K562 (cell line): Measurements from ENCODE around the gene AMER3. TPM values are rescaled to one million over a fixed set of nuclear protein-coding genes. Genes with fewer than 3 reads are reported as not detected.

ENCODE experiments used
- ATAC-seq: fragments of 200-7000 bp; cut with Tn5 transposase; 3 replicates; pipeline ENCODE4 v1.9.1; 2020; ENCODE audit warnings: moderate library complexity
- BruUV-seq: library from RNA; stranded (reverse); fragments of 400-500 nt; replicated peaks from 2 replicates; lab custom pipeline; 2021; lab: Mats Ljungman, UMichigan
- CTCF ChIA-PET: fragments of 300-600 bp; formaldehyde crosslinking; extraction: SDS; loops from one replicate; lab custom pipeline; 2021; ENCODE audit warnings: low intra/inter-chr PET ratio; lab: Yijun Ruan, JAX
- POLR2A ChIA-PET: fragments of 300-600, 350-650 bp; sonication (Branson Sonifier 250); formaldehyde crosslinking; extraction: SDS; loops from one replicate; lab custom pipeline; 2021; ENCODE audit warnings: antibody characterized with exemption, inconsistent platforms; lab: Yijun Ruan, JAX
- DNase-seq, 4 experiments: peaks; one replicate each; pipeline versions ENCODE4 v3.0.0 to v3.0.0-alpha.2; 2011 to 2018; ENCODE audit warnings: low spot score in 3 of 4, mixed read lengths in 3 of 4; ENCODE audit errors: extremely low read depth in 1 of 4
- FAIRE-seq: peaks from 2 replicates; lab custom pipeline; 2011; peaks lifted over from hg19 to GRCh38; lab: Jason Lieb, UNC
- H2AFZ ChIP-seq: 2 replicates; pipeline ENCODE4 v1.6.0; 2011; ENCODE audit warnings: low read depth, low read length, control low read depth, inconsistent platforms
- H3K27ac ChIP-seq: fragments of 200-600 bp; 3 replicates; pipeline ENCODE4 v1.8.0; 2011; ENCODE audit warnings: low read depth, mild to moderate bottlenecking, control low read depth, inconsistent platforms, low read length, moderate library complexity, mixed read lengths; ENCODE audit errors: extremely low read depth
- H3K27me3 ChIP-seq, 2 experiments: fragments of 300-600 bp in 1 of 2; 2 replicates in 1 of 2; 3 replicates in 1 of 2; pipeline versions ENCODE4 v1.6.0 to v1.8.0; 2011; ENCODE audit warnings: inconsistent platforms in 2 of 2, low read length in 2 of 2, mild to moderate bottlenecking in 1 of 2, mixed read lengths in 1 of 2, moderate library complexity in 1 of 2; ENCODE audit not compliant: control insufficient read depth in 2 of 2, insufficient read depth in 2 of 2
- H3K36me3 ChIP-seq: fragments of 300-600 bp; 3 replicates; pipeline ENCODE4 v1.8.0; 2011; ENCODE audit warnings: mild to moderate bottlenecking, low read length, inconsistent platforms; ENCODE audit not compliant: control insufficient read depth, insufficient read depth
- H3K4me1 ChIP-seq, 2 experiments: fragments of 200-600 bp in 1 of 2; replicated peaks in 1 of 2; 2 replicates in 1 of 2; 3 replicates in 1 of 2; pipeline versions ENCODE4 v1.5.1 to v1.8.0; 2011; ENCODE audit warnings: inconsistent platforms in 2 of 2, low read length in 2 of 2, mild to moderate bottlenecking in 1 of 2, mixed read lengths in 1 of 2, moderate library complexity in 1 of 2; ENCODE audit not compliant: control insufficient read depth in 2 of 2, insufficient read depth in 2 of 2
- H3K4me2 ChIP-seq: 2 replicates; pipeline ENCODE4 v1.6.1; 2011; ENCODE audit warnings: low read length, control low read depth, inconsistent platforms, mixed read lengths; ENCODE audit not compliant: insufficient read depth
- H3K4me3 ChIP-seq: fragments of 200-600 bp; sonication (generic), shearing (Covaris generic); 2 replicates; pipeline ENCODE4 v1.5.1; 2016; ENCODE audit warnings: control low read depth, inconsistent platforms
- H3K79me2 ChIP-seq: fragments of 200-600 bp; 3 replicates; pipeline ENCODE4 v1.8.0; 2011; ENCODE audit warnings: low read length, inconsistent platforms; ENCODE audit not compliant: control insufficient read depth, insufficient read depth
- H3K9ac ChIP-seq, 2 experiments: 2 replicates each; pipeline versions ENCODE4 v1.6.0 to v1.6.1; 2011; ENCODE audit warnings: low read depth in 2 of 2, low read length in 2 of 2, control low read depth in 1 of 2, inconsistent platforms in 1 of 2, mild to moderate bottlenecking in 1 of 2, mixed read lengths in 1 of 2; ENCODE audit not compliant: insufficient read depth in 1 of 2
- H3K9me1 ChIP-seq: one replicate; pipeline ENCODE4 v1.6.0; 2011; ENCODE audit warnings: inconsistent platforms, mild to moderate bottlenecking, low read length, moderate library complexity; ENCODE audit not compliant: control insufficient read depth, insufficient read depth
- H3K9me3 ChIP-seq: replicated peaks from 2 replicates; pipeline ENCODE4 v1.5.1; 2011; ENCODE audit warnings: low read depth, low read length, inconsistent platforms; ENCODE audit not compliant: control insufficient read depth, insufficient read depth
- H4K20me1 ChIP-seq: replicated peaks from 2 replicates; pipeline ENCODE4 v1.6.1; 2011; ENCODE audit warnings: low read length, inconsistent platforms, mixed read lengths; ENCODE audit not compliant: control insufficient read depth, insufficient read depth
- PBX2 ChIP-seq, 2 experiments: IDR thresholded peaks in 1 of 2; conservative IDR thresholded peaks in 1 of 2; 2 replicates each; pipeline ENCODE4 v1.6.1; 2016; ENCODE audit warnings: low read depth in 2 of 2, mild to moderate bottlenecking in 1 of 2, missing compliant biosample characterization in 1 of 2, missing genetic modification characterization in 1 of 2, moderate library complexity in 1 of 2
- SIX5 ChIP-seq, 2 experiments: IDR thresholded peaks; 2 replicates each; pipeline ENCODE4 v1.6.1; 2011; ENCODE audit warnings: low read length in 2 of 2, borderline replicate concordance in 1 of 2, low read depth in 1 of 2, mild to moderate bottlenecking in 1 of 2, moderate library complexity in 1 of 2; ENCODE audit not compliant: insufficient read depth in 1 of 2
- ZNF586 ChIP-seq: fragments of 450-650 bp; formaldehyde crosslinking; conservative IDR thresholded peaks from 2 replicates; pipeline ENCODE4 v1.4.0; 2020; ENCODE audit warnings: mild to moderate bottlenecking, moderate library complexity
- WGBS: fragments of 100-300 bp; shearing (Covaris generic); methylation state at CpG from one replicate; pipeline ENCODE4 v1.1.6; 2016; ENCODE audit warnings: low coverage, mixed read lengths; ENCODE audit not compliant: insufficient coverage; ENCODE audit errors: missing lambda C conversion rate; 5-methylcytosine and 5-hydroxymethylcytosine counted together
- in situ Hi-C: fragments of 300-500 bp; cut with MboI; formaldehyde crosslinking; loops from 4 replicates; pipeline ENCODE4 v1.15.0; 2018; ENCODE audit warnings: inconsistent platforms, mixed read lengths
- intact Hi-C: fragments of 100-400 bp; cut with micrococcal nuclease; formaldehyde crosslinking; loops from 2 replicates; pipeline ENCODE4 v1.14.2; 2022
- polyA plus RNA-seq, 8 experiments: library from polyadenylated mRNA; depleted of rRNA in 4 of 8; stranded (reverse) in 5 of 8; unstranded in 3 of 8; fragments of >200 nt; fragmentation: Nextera tagmentation in 2 of 8; fragmentation: Illumina TruSeq in 1 of 8; extraction: Ambion mirVana in 2 of 8; extraction: Trizol in 1 of 8; gene quantifications; 2 replicates each; pipeline versions ENCODE4 v1.2.1 to v1.2.3, GENCODE V29; 2011 to 2014; ENCODE audit warnings: inconsistent platforms in 1 of 8, missing spikeins in 1 of 8
- total RNA-seq, 7 experiments: library from RNA; depleted of rRNA in 6 of 7; stranded (reverse); fragments of >200 nt in 6 of 7; fragmentation: Illumina TruSeq in 2 of 7; extraction: Trizol in 2 of 7; gene quantifications; 2 replicates each; pipeline versions ENCODE4 v1.2.1 to v1.2.3, GENCODE V29; 2011 to 2021; ENCODE audit warnings: low replicate concordance in 1 of 7
- TF ChIP-seq, protein P1 (sequence below): fragments of 450-650 bp; IDR thresholded peaks from 2 replicates; pipeline ENCODE4 v1.6.1; 2016

Gene AMER3
- total and polyA plus RNA-seq, 9 of the 15 experiments (the other 6 are each of a cell fraction or from before 2014, with no cell fraction given): not detected

DNA sequence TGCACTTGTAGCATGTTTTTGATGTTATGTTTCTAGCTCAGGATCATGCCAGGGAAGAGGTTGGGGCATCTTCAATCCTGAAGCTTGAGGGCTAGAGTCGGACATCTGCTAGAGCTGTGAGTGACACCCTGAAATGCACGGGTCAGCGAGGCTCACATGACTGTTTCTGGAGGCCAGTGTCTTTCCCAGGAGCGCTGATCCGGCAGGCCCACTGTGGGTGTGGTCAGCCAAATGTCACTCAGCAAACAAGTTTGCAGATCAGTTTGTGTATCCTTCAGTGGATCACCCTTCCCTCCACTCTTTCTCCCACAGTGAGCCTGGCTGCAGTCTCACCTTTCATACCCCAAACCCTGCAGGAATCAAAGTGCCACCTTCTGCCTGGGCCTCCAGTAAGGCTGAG, 58.4 kb downstream of the AMER3 start:
- FAIRE-seq (peak; percentile 35), DNase-seq (no peak), ATAC-seq (no peak; the same call in 2 of the 3 replicates)
- Histone ChIP-seq H3K27me3 (peaks cover 9 to 40% of the 10 kb centered on the region in 2 experiments; a peak in 4 of 5 replicates), H3K9me3 (no peaks in the 10 kb centered on the region), H3K36me3 (no peaks in the 10 kb centered on the region), H2AFZ (no peak overlapping the region), H3K9ac (no peak overlapping the region), H3K4me1 (no peaks in the 10 kb centered on the region), H3K79me2 (no peaks in the 10 kb centered on the region), H3K27ac (no peak overlapping the region), H3K4me3 (no peak overlapping the region), H3K9me1 (no peaks in the 10 kb centered on the region), H4K20me1 (no peaks in the 10 kb centered on the region), H3K4me2 (no peak overlapping the region)
- WGBS: 0% methylated on average over 5 of the region's 5 CpGs
- ChIA-PET CTCF (interaction anchor here (0.7 kb wide), 1 partner anchor 16 kb away, joined by 4 read pairs; no protein-coding TSS in a partner anchor), POLR2A (no interaction called here)
- in situ Hi-C loops: no loop called here
- intact Hi-C loops: no loop called here
- no TSS peak for BruUV-seq
- TF ChIP-seq PBX2 (CRISPR knock-in tag; IDR thresholded peaks at IDR 0.05; ENCODE audit: low read depth) (no peak), PBX2 (tag; conservative IDR thresholded peaks at IDR 0.05; ENCODE audit: low read depth) (peak; percentile 54), SIX5 (IDR thresholded peaks at IDR 0.05; ENCODE audit: borderline replicate concordance in 1 of 2, insufficient read depth in 1 of 2, low read depth in 1 of 2, low read length in 2 of 2) (no peak), ZNF586 (CRISPR knock-in tag) (no peak)
- TF ChIP-seq, protein P1, sequence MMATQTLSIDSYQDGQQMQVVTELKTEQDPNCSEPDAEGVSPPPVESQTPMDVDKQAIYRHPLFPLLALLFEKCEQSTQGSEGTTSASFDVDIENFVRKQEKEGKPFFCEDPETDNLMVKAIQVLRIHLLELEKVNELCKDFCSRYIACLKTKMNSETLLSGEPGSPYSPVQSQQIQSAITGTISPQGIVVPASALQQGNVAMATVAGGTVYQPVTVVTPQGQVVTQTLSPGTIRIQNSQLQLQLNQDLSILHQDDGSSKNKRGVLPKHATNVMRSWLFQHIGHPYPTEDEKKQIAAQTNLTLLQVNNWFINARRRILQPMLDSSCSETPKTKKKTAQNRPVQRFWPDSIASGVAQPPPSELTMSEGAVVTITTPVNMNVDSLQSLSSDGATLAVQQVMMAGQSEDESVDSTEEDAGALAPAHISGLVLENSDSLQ: peak; percentile 73
